COLO668 (cell line): ENCODE data around the gene RGS9BP.
"Not testable (repeated sequence)": the region's sequence is repeated elsewhere in the genome, so short reads cannot be mapped to it uniquely, and the experiment has no call there.

ENCODE experiments used
- DNase-seq: peaks from one replicate; lab custom pipeline; 2025; ENCODE audit not compliant: unreplicated experiment; lab: John Stamatoyannopoulos, UW

The RGS9BP gene

GRCh38 chr19:32671883-32672593 is 3.6 kb upstream of the RGS9BP start:
- no peak for DNase-seq

- DNase-seq, result no peak
Observed at GRCh38 chr19:32672841-32673240, 2.8 kb upstream of the RGS9BP start.

- DNase-seq, result no peak
Observed at GRCh38 chr19:32673573-32673972, 2.1 kb upstream of the RGS9BP start.

GRCh38 chr19:32674153-32674930 is 1.3 kb upstream of the RGS9BP start:
- peak; percentile 35 for DNase-seq

GRCh38 chr19:32674931-32675719 is 523 bp upstream of the RGS9BP start, which contains the start of gene ANKRD27:
TSS of gene ANKRD27 (minus strand) at chr19:32675180. CDS start at chr19:32659015, 16,165 bp downstream.
- DNase-seq, result peak; percentile 99

- DNase-seq, result peak; percentile 69
Observed at GRCh38 chr19:32676186-32676894, 692 bp downstream of the RGS9BP start.

- DNase-seq, result no peak
Observed at GRCh38 chr19:32676895-32677359, 1.3 kb downstream of the RGS9BP start.

GRCh38 chr19:32677657-32678056 is 2.0 kb downstream of the RGS9BP start:
- DNase-seq, result no peak

- DNase-seq, result no peak
Observed at GRCh38 chr19:32680986-32681385, 5.3 kb downstream of the RGS9BP start.

- DNase-seq, result no peak
Observed at GRCh38 chr19:32682317-32682716, 6.7 kb downstream of the RGS9BP start.

GRCh38 chr19:32686847-32687475 is 11.3 kb downstream of the RGS9BP start:
- no peak for DNase-seq

- DNase-seq, result no peak
Observed at GRCh38 chr19:32687681-32688080, 12.0 kb downstream of the RGS9BP start.

- DNase-seq, result no peak
Observed at GRCh38 chr19:32688311-32688710, 12.7 kb downstream of the RGS9BP start.

GRCh38 chr19:32691291-32691951 is 15.8 kb downstream of the RGS9BP start, which contains the start of gene NUDT19:
TSS of gene NUDT19 (plus strand) at chr19:32691821. CDS start at chr19:32691961, 140 bp downstream.
- DNase-seq, result peak; percentile 93

GRCh38 chr19:32691952-32692726 is 16.5 kb downstream of the RGS9BP start:
- peak; percentile 75 for DNase-seq

GRCh38 chr19:32692727-32693061 is 17.0 kb downstream of the RGS9BP start:
- DNase-seq, result peak; percentile 22

- DNase-seq, result peak; percentile 10
Observed at GRCh38 chr19:32693151-32694108, 17.8 kb downstream of the RGS9BP start.

GRCh38 chr19:32694316-32694715 is 18.7 kb downstream of the RGS9BP start:
- not testable (repeated sequence) for DNase-seq
